GM23248 (cell line): Measurements from ENCODE around the gene TTC28. TPM values are rescaled to one million over a fixed set of nuclear protein-coding genes. Genes with fewer than 3 reads are reported as not detected.
"Not testable (repeated sequence)": the region's sequence is repeated elsewhere in the genome, so short reads cannot be mapped to it uniquely, and the experiment has no call there.

Source experiments
- DNase-seq: peaks from one replicate; pipeline ENCODE4 v3.0.0-alpha.2; 2015
- H2AFZ ChIP-seq: fragments of 200-600 bp; sonication (generic); 2 replicates; pipeline ENCODE4 v1.6.1; 2016; ENCODE audit warnings: antibody characterized with exemption
- H3F3A ChIP-seq: fragments of 200-600 bp; sonication (generic); 2 replicates; pipeline ENCODE4 v1.6.1; 2016; ENCODE audit warnings: mild to moderate bottlenecking, antibody characterized with exemption, mixed run types; ENCODE audit not compliant: insufficient read depth
- H3K27ac ChIP-seq: fragments of 200-600 bp; sonication (generic); 2 replicates; pipeline ENCODE4 v1.5.1; 2016; ENCODE audit warnings: mild to moderate bottlenecking
- H3K27me3 ChIP-seq: fragments of 200-600 bp; sonication (generic); replicated peaks from 2 replicates; pipeline ENCODE4 v1.6.1; 2016; ENCODE audit warnings: mild to moderate bottlenecking; ENCODE audit not compliant: insufficient read depth
- H3K36me3 ChIP-seq: fragments of 200-600 bp; sonication (generic); 2 replicates; pipeline ENCODE4 v1.6.1; 2016; ENCODE audit warnings: low read depth, mild to moderate bottlenecking
- H3K4me1 ChIP-seq: fragments of 200-600 bp; sonication (generic); 2 replicates; pipeline ENCODE4 v1.6.1; 2016; ENCODE audit warnings: mild to moderate bottlenecking; ENCODE audit not compliant: insufficient read depth
- H3K4me2 ChIP-seq: fragments of 200-600 bp; sonication (generic); one replicate; pipeline ENCODE4 v1.6.1; 2016; ENCODE audit warnings: mild to moderate bottlenecking; ENCODE audit not compliant: unreplicated experiment
- H3K4me3 ChIP-seq: fragments of 200-600 bp; sonication (generic); 2 replicates; pipeline ENCODE4 v1.5.1; 2016; ENCODE audit warnings: mild to moderate bottlenecking
- H3K79me2 ChIP-seq: fragments of 200-600 bp; sonication (generic); 2 replicates; pipeline ENCODE4 v1.6.1; 2016; ENCODE audit warnings: mild to moderate bottlenecking; ENCODE audit not compliant: insufficient read depth
- H3K9ac ChIP-seq: fragments of 200-600 bp; sonication (generic); 2 replicates; pipeline ENCODE4 v1.6.1; 2016; ENCODE audit warnings: mild to moderate bottlenecking
- H3K9me2 ChIP-seq: fragments of 200-600 bp; sonication (generic); 2 replicates; pipeline ENCODE4 v1.6.1; 2016; ENCODE audit warnings: mixed run types, mild to moderate bottlenecking, moderate library complexity; ENCODE audit not compliant: insufficient read depth
- H3K9me3 ChIP-seq: fragments of 200-600 bp; sonication (generic); one replicate; pipeline ENCODE4 v1.6.1; 2017; ENCODE audit warnings: low read depth
- H4K20me1 ChIP-seq: fragments of 200-600 bp; sonication (generic); 2 replicates; pipeline ENCODE4 v1.6.0; 2016; ENCODE audit not compliant: insufficient read depth
- EZH2 ChIP-seq: fragments of 200-600 bp; sonication (generic); IDR thresholded peaks from 2 replicates; pipeline ENCODE4 v1.6.1; 2018; ENCODE audit warnings: antibody characterized with exemption, mild to moderate bottlenecking; ENCODE audit not compliant: insufficient read depth, poor library complexity, severe bottlenecking
- EZH2phosphoT487 ChIP-seq: fragments of 200-600 bp; sonication (generic); IDR thresholded peaks from 2 replicates; pipeline ENCODE4 v1.6.1; 2018; ENCODE audit warnings: antibody characterized with exemption, moderate library complexity, mild to moderate bottlenecking, low read depth; ENCODE audit not compliant: insufficient read depth
- WGBS, 2 experiments: methylation state at CpG; one replicate each; pipeline ENCODE4 v1.1.6; 2015 to 2017; ENCODE audit warnings: low lambda C conversion rate in 2 of 2, low coverage in 1 of 2; ENCODE audit errors: missing lambda C conversion rate in 2 of 2; 5-methylcytosine and 5-hydroxymethylcytosine counted together
- in situ Hi-C: fragments of 300-500 bp; cut with MboI; formaldehyde crosslinking; loops from 2 replicates; pipeline ENCODE4 v1.15.0; 2020
- polyA plus RNA-seq: library from polyadenylated mRNA; unstranded; fragments of >200 nt; fragmentation: Nextera tagmentation; extraction: Ambion mirVana; gene quantifications from 2 replicates; pipeline ENCODE4 v1.2.1, GENCODE V29; 2016
- total RNA-seq: library from RNA; depleted of rRNA; stranded (reverse); fragments of >200 nt; shearing (Covaris generic); gene quantifications from 2 replicates; pipeline ENCODE4 v1.2.3, GENCODE V29; 2014

The TTC28 gene
- total and polyA plus RNA-seq, 2 experiments from 2014 or later, result 12.5 to 41.9 TPM

GRCh38 chr22:28369854-28370253 lies 309.8 kb downstream of the TTC28 start:
- H3K27ac ChIP-seq, result no peak overlapping the region
- no peak overlapping the region for H2AFZ ChIP-seq
- H3K9ac ChIP-seq, result no peak overlapping the region
- DNase-seq, result peak; percentile 1
- H3K4me3 ChIP-seq, result no peak overlapping the region
- no peaks in the 10 kb centered on the region for H3K9me3 ChIP-seq
- H3K4me2 ChIP-seq, result no peak overlapping the region
- TF ChIP-seq EZH2, result no peak
- no peak for TF ChIP-seq EZH2phosphoT487
- WGBS, 2 experiments, result 71 to 76% methylated on average over 2 of the region's 2 CpGs
- in situ Hi-C loops, result no loop called here
- peaks cover 75% of the 10 kb centered on the region for H3K79me2 ChIP-seq
- no peaks in the 10 kb centered on the region for H3K27me3 ChIP-seq
- no peaks in the 10 kb centered on the region for H3K9me2 ChIP-seq
- 0 out of 2 replicates have a peak, but pooled peaks cover 6% of the 10 kb centered on the region for H3F3A ChIP-seq
- peaks cover 8% of the 10 kb centered on the region; the same call in 1 of the 2 replicates for H4K20me1 ChIP-seq
- H3K4me1 ChIP-seq, result peaks cover 20% of the 10 kb centered on the region
- peaks cover 5% of the 10 kb centered on the region; the same call in 1 of the 2 replicates for H3K36me3 ChIP-seq

- peaks cover 51% of the 10 kb centered on the region for H3K79me2 ChIP-seq
- DNase-seq, result no peak
- H3F3A ChIP-seq, result 0 out of 2 replicates have a peak, but pooled peaks cover 6% of the 10 kb centered on the region
- H3K9me2 ChIP-seq, result no peaks in the 10 kb centered on the region
- 96 to 100% methylated on average over 1 of the region's 1 CpG for WGBS, 2 experiments
- no peaks in the 10 kb centered on the region for H3K27me3 ChIP-seq
- peaks cover 8% of the 10 kb centered on the region; the same call in 1 of the 2 replicates for H4K20me1 ChIP-seq
- TF ChIP-seq EZH2, result no peak
- no peak for TF ChIP-seq EZH2phosphoT487
- in situ Hi-C loops, result no loop called here
- no peak overlapping the region for H3K9ac ChIP-seq
- peaks cover 4% of the 10 kb centered on the region; the same call in 1 of the 2 replicates for H3K4me1 ChIP-seq
- H3K4me3 ChIP-seq, result no peak overlapping the region
- no peak overlapping the region for H3K27ac ChIP-seq
- H3K4me2 ChIP-seq, result no peak overlapping the region
- no peak overlapping the region for H2AFZ ChIP-seq
- H3K9me3 ChIP-seq, result no peaks in the 10 kb centered on the region
- peaks cover 5% of the 10 kb centered on the region; the same call in 1 of the 2 replicates for H3K36me3 ChIP-seq
These were observed 312.8 kb downstream of the TTC28 start for GRCh38 chr22:28366856-28367255.

DNA sequence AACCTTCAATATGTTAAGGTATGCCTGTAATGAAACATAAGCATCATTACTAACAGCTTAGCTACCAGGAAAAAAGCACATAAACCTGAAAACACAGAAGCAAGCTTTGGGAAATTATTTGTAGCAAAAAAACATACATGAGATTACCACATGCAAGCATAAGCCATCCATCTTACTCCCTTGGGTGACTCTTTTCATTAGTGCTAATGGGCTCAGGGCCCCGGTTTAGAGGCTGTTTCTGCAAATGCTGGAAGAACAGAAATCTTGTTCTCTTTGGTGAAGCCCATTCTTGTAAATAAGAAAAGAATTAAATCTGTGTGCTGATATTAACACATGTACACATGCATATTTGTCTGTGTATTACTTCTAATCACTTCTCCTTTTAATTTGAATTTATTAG lies 314.3 kb downstream of the TTC28 start:
- Histone ChIP-seq H3K4me3 (no peak overlapping the region), H4K20me1 (peaks cover 8% of the 10 kb centered on the region; the same call in 1 of the 2 replicates), H3K27me3 (no peaks in the 10 kb centered on the region), H3F3A (0 out of 2 replicates have a peak, but pooled peaks cover 6% of the 10 kb centered on the region), H3K9ac (no peak overlapping the region), H2AFZ (no peak overlapping the region), H3K36me3 (peaks cover 5% of the 10 kb centered on the region; the same call in 1 of the 2 replicates), H3K79me2 (peaks cover 53% of the 10 kb centered on the region), H3K27ac (no peak overlapping the region), H3K4me1 (peaks cover 4% of the 10 kb centered on the region; the same call in 1 of the 2 replicates), H3K4me2 (no peak overlapping the region), H3K9me3 (no peaks in the 10 kb centered on the region), H3K9me2 (no peaks in the 10 kb centered on the region)
- in situ Hi-C loops, result no loop called here
- no peak for TF ChIP-seq EZH2
- no peak for TF ChIP-seq EZH2phosphoT487
- no peak for DNase-seq
- WGBS, 2 experiments, result 63 to 71% methylated on average over 1 of the region's 1 CpG

DNA sequence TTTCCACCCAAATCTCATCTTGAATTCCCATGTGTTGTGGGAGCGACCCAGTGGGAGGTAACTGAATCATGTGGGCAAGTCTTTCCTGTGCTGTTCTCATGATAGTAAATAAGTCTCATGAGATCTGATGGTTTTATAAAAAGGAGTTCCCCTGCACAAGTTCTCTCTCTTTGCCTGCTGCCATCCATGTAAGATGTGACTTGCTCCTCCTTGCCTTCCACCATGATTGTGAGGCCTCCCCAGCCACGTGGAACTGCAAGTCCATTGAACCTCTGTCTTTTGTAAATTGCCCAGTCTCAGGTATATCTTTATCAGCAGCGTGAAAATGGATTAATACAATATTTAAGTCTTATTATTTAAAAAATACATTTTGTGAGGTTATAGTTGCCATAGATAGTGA lies 315.5 kb downstream of the TTC28 start:
- H4K20me1 ChIP-seq, H3K9ac ChIP-seq, in situ Hi-C loops, H2AFZ ChIP-seq, H3K36me3 ChIP-seq, H3K9me3 ChIP-seq, H3K27me3 ChIP-seq, H3K4me1 ChIP-seq, H3K9me2 ChIP-seq, H3K27ac ChIP-seq, DNase-seq, H3F3A ChIP-seq, H3K4me3 ChIP-seq, H3K4me2 ChIP-seq: not testable (repeated sequence)
- 86 to 95% methylated on average over 3 of the region's 3 CpGs for WGBS, 2 experiments
- H3K79me2 ChIP-seq, result peaks cover 51% of the 10 kb centered on the region

DNA sequence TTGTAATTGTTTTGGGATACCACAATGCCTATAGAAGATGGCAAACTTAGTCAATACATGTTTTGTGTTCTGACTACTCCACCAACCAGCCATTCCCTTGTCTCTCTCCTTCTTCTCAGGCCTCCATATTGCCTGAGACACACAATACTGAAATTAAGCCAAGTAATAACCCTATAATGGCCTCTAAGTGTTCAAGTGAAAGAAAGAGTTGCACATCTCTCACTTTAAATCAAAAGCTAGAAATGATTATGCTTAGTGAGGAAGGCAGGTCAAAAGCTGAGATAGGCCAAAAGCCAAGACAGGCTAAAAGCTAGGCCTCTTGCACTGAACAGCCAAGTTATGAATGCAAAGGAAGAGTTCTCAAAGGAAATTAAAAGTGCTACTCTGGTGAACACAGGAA lies 318.7 kb downstream of the TTC28 start:
- Histone ChIP-seq H4K20me1 (peaks cover 1% of the 10 kb centered on the region; the same call in 1 of the 2 replicates), H3K9me2 (no peaks in the 10 kb centered on the region), H3K27ac (no peak overlapping the region), H3K4me2 (no peak overlapping the region), H3K9me3 (no peaks in the 10 kb centered on the region), H3F3A (no peaks in the 10 kb centered on the region), H3K4me1 (no peaks in the 10 kb centered on the region), H3K36me3 (no peaks in the 10 kb centered on the region), H2AFZ (no peak overlapping the region), H3K79me2 (peaks cover 29% of the 10 kb centered on the region), H3K4me3 (no peak overlapping the region), H3K27me3 (no peaks in the 10 kb centered on the region), H3K9ac (no peak overlapping the region)
- in situ Hi-C loops, result no loop called here
- DNase-seq, result no peak
- TF ChIP-seq EZH2 (no peak), EZH2phosphoT487 (no peak)
